Myocyte (in vitro differentiated cells): Measurements from ENCODE around the gene RTKN. TPM values are rescaled to one million over a fixed set of nuclear protein-coding genes. Genes with fewer than 3 reads are reported as not detected.
"Not testable (repeated sequence)": the region's sequence is repeated elsewhere in the genome, so short reads cannot be mapped to it uniquely, and the experiment has no call there.

ENCODE experiments used
- DNase-seq: peaks from one replicate; pipeline ENCODE4 v3.0.0-alpha.2; 2012; ENCODE audit warnings: low read depth
- total RNA-seq: library from RNA; depleted of rRNA; stranded (reverse); fragments of >200 nt; gene quantifications from 2 replicates; pipeline ENCODE4 v1.2.3, GENCODE V29; 2014

The RTKN gene
- total RNA-seq, 1 donor from 2014 or later: 56.6 TPM

DNA sequence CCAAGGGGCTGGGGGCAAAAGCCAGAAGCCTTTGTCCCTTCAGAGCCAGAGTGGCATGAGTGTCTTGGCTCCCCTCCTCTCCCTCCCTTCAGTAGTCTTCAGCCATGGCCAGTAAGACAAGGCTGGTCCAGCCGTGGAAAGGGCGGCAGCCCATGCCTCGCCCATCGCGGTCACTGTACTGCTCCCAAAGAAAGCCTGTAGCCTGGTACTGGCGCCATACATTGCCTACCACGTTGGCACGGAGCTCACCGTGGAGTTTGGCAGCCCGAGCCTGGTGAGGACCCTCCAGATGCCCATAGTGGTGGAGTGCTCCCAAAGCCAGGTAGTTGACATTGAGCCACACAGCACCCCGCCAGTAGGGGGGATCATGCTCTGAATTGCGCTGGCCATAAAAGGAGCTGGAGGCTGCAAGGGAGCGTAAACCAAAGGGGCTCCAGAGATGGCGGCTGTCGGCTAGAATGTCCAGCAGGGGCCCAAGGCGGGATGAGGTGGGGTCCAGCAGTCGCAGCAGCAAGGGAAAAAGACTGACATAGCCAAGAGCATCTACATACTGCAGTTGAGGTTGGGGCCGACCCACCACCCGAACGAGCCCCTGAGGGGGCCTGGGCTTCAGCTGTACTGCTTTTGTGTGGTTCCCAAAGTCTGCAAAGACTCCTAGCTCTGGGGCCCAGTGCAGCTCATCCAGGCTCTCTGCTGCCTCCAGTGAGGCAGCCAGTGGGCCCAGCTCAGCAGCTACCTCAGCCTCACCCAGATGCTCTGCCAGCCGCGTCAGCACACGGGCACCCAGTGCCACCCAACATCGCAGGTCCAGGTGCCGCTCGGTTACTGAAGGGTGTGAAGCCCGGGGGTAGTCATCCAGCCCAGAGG, 19.7 kb upstream of the RTKN start:
- no peak for DNase-seq

- not testable (repeated sequence) for DNase-seq
Observed at GRCh38 chr2:74460187-74460586, 18.4 kb upstream of the RTKN start.

DNA sequence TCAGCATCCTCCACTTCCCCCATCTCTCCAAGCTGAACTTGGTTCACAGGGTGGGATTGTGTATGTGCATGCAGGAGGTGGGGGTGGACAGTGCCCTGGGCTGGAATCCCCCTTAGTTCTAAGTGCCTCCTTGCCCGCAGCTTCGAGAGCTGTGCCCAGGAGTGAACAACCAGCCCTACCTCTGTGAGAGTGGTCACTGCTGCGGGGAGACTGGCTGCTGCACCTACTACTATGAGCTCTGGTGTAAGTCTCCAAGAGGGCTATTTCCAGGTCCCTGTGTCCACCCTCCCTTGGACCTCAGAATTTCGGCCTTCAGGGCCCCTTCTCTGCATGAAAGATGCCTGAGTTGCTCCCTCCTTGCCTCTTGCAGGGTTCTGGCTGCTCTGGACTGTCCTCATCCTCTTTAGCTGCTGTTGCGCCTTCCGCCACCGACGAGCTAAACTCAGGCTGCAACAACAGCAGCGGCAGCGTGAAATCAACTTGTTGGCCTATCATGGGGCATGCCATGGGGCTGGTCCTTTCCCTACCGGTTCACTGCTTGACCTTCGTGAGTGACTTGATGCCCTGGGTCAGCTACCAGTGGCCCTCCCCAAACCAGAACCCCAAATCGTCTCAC, 17.9 kb upstream of the RTKN start:
- not testable (repeated sequence) for DNase-seq

GRCh38 chr2:74458938-74459363, 17.2 kb upstream of the RTKN start:
- DNase-seq: no peak

DNA sequence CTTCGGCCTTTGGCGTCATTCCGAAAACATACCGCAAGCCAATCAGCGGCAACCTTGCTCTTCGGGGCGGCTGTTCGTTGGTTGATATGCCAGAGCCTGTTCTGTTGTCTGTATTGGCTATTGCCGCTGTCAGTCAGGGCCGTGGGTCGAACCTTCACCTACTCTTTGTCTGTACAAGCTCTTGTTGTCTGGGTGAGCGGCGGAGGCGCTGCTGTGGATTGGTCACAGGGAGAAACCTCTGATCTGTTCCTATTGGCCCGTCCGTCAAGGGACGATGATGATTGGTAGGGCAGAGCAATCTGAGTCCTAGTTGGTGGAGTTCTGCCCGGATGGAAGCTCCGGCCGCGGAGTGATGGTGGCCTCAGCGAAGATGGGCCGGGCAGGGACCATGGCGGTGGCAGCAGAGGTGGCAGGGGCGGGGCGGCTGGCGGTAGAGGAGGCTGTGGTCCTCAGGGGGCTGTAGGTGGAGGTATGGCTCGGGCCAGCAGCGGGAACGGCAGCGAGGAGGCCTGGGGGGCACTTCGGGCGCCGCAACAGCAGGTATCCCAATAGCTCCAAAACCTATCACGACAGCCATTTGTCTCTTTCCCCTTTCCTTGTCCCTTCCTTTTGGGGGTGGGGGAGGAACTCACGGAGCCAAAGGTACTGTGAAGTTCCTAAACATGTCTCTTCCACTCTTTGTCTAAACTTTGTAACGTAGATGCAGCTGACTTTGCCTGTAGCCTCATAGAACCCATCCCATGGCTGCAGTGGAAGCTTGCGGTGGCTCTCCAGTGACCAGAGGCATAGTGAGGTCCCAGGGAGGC, 16.6 kb upstream of the RTKN start, which contains the start of gene WBP1:
Gene WBP1 (plus strand): TSS at position 307 of the 806 bp plus-strand sequence. CDS start 165 bp downstream, at position 472.
- peak; percentile 100 for DNase-seq

DNA sequence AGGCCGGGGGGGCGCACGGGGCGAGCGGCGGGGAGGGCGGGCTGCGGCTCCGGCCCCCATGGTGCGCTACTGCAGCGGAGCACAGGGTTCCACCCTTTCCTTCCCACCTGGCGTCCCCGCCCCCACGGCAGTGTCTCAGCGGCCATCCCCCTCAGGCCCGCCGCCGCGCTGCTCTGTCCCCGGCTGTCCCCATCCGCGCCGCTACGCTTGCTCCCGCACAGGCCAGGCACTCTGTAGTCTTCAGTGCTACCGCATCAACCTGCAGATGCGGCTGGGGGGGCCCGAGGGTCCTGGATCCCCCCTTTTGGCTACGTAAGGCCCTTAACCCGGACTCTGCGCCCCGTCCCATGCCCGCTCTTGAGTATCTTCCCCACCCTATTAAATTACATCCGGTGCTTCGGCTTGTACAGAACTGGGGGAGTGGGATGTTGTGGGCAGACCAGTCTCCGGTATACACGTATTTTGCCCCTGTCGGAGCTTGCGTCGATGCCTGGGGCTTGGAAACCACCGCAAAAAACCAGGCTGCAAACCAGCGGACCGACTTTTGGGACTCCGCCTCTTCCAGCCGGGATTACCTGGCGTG, 15.9 kb upstream of the RTKN start:
- peak; percentile 37 for DNase-seq

DNA sequence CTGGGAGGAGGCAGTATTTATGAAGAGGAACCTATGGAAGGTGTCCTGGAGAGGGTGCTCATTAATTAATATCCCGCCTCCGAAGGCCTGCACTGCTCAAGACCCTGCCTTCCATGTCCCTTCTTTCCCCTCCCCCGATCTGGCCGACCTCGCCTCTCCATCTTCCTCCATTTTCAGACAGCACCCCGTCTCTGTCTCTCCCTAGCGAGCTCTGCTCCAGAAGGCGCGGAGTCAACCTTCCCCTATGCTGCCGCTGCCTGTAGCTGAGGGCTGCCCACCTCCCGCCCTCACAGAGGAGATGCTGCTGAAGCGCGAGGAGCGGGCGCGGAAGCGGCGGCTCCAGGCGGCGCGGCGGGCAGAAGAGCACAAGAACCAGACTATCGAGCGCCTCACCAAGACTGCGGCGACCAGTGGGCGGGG, 15.4 kb upstream of the RTKN start:
- no peak for DNase-seq

DNA sequence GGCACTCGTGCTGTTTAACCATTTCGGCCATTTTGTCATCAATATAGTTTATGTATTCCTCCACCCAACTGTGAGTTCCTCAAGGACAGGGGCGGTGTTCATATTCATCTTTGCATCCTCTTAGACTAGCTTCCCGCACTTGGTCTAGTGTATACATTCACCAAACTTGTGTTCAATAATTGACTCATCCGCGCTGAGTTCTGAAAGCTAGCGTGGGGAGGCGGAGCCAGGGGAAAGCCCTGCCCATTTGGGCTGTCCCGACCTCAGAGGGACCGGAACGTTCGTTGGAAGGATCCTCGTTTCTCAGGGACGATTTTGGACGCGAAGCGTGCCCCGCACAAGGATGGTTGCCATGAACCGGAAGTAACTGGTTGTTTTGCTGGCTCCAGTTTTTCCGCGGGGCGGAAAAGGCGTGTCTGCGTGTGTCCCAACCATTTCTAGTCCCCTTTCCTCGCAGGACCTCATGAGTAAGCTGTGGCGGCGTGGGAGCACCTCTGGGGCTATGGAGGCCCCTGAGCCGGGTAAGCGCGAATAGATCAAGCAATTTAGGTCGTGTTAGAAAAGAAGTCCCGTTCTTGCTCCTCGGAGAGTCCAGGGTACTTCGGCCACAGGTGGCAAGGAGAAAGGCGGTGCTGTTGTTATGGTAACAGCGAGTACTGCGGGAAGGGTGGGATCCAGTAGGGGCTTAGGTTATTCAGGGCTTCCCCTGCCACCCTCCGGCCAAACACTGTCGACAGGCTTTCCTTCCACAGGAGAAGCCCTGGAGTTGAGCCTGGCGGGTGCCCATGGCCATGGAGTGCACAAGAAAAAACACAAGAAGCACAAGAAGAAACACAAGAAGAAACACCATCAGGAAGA, 13.1 kb upstream of the RTKN start, which contains the start of gene INO80B:
Gene INO80B (plus strand): TSS at position 434 of the 858 bp plus-strand sequence. CDS start 30 bp downstream, at position 464.
- DNase-seq: peak; percentile 99

GRCh38 chr2:74450570-74451190, 8.9 kb upstream of the RTKN start:
- DNase-seq: no peak

DNA sequence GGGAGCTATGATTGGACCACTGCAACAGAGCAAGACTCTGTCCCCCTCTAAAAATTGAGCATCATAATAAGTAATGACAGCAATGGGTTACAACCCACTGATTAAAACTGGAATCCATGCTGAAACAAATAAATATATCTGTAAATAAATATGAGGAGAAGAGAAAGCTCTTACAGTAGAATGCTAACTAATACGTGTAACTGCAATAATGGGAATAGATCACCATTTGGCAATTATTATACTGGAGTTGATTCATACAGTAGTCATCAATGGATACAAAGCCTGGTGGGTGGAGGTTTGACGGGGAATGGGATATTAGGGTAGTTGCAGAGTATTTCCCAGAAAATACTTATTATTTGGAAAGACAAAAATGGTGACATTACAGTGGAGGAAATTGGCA, 7.0 kb upstream of the RTKN start:
- no peak for DNase-seq

DNA sequence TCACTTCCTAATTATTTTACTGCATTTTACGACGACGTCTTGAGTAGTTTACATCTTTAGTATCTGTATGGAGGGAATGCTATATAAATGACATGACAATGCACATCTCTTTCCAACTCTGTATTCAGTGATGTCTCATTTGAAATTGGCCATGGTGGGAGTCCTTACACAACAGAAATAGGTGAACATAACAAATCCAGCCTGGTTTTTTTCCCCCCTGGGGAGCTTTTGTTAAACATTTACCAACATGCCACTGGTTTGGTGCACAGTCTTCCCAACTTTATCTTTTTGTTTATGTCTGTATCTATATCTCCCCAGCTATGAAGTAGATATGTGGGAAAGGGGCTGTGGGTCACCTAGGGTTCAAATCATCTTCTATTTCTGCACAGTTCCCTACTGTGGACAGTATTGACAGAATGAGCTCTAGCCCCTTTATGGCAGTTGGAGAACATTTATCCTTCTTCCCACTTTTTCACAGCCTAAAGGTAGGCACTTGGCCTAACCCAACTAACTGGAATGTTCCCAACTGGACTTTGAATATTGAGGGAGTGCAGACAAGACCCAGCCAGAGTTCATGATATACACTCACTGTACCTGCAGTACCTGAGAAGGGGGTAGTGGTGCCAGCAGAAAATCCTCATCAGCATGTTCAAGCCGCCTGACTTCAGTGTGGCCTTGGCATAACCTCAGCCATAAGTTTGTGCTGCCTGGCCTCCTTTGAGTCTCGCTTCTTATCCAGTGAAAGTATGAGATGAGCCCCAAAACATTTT, 5.7 kb upstream of the RTKN start:
- no peak for DNase-seq

GRCh38 chr2:74444498-74445318, 3.0 kb upstream of the RTKN start:
- no peak for DNase-seq

- DNase-seq: not testable (repeated sequence)
Observed at GRCh38 chr2:74442483-74443297, 953 bp upstream of the RTKN start.

DNA sequence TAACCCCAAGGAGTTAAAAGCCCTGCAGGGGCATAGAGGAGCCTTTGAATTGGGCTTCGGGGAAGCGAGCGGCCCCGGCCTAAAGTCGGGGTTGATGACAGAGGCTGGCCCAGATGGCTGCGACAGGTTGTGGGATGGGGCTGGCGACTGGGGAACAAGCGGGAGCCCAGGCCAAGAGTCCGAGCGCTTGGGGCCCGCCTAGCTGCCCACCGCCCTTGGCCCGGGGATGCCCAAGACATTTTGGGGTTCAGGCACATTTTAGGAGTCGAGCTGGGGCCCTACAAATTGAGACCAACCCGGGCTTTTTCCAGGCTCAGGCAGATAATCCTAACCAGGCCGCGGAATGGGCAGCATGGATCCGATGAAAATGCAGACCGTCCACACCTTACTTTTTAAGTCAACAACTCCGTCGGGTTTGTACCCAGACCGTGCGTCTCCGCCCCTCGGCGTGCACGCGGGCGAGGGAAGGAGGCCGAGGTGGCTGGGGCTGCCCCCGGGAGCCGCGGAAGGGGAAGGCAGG, 507 bp downstream of the RTKN start:
- DNase-seq: no peak

GRCh38 chr2:74440378-74441169, 1.2 kb downstream of the RTKN start:
- peak; percentile 92 for DNase-seq

- DNase-seq: peak; percentile 93
Observed at GRCh38 chr2:74439803-74440377, 1.8 kb downstream of the RTKN start.
